K562 (cell line): ENCODE results near the gene TSG101. TPM values are rescaled to one million over a fixed set of nuclear protein-coding genes. Genes with fewer than 3 reads are reported as not detected.

Experiments
- ATAC-seq: fragments of 200-7000 bp; cut with Tn5 transposase; 3 replicates; pipeline ENCODE4 v1.9.1; 2020; ENCODE audit warnings: moderate library complexity
- BruUV-seq: library from RNA; stranded (reverse); fragments of 400-500 nt; replicated peaks from 2 replicates; lab custom pipeline; 2021; lab: Mats Ljungman, UMichigan
- CTCF ChIA-PET: fragments of 300-600 bp; formaldehyde crosslinking; extraction: SDS; loops from one replicate; lab custom pipeline; 2021; ENCODE audit warnings: low intra/inter-chr PET ratio; lab: Yijun Ruan, JAX
- POLR2A ChIA-PET: fragments of 300-600, 350-650 bp; sonication (Branson Sonifier 250); formaldehyde crosslinking; extraction: SDS; loops from one replicate; lab custom pipeline; 2021; ENCODE audit warnings: antibody characterized with exemption, inconsistent platforms; lab: Yijun Ruan, JAX
- DNase-seq, 4 experiments: peaks; one replicate each; pipeline versions ENCODE4 v3.0.0 to v3.0.0-alpha.2; 2011 to 2018; ENCODE audit warnings: low spot score in 3 of 4, mixed read lengths in 3 of 4; ENCODE audit errors: extremely low read depth in 1 of 4
- FAIRE-seq: peaks from 2 replicates; lab custom pipeline; 2011; peaks lifted over from hg19 to GRCh38; lab: Jason Lieb, UNC
- H2AFZ ChIP-seq: 2 replicates; pipeline ENCODE4 v1.6.0; 2011; ENCODE audit warnings: low read depth, low read length, control low read depth, inconsistent platforms
- H3K27ac ChIP-seq: fragments of 200-600 bp; 3 replicates; pipeline ENCODE4 v1.8.0; 2011; ENCODE audit warnings: low read depth, mild to moderate bottlenecking, control low read depth, inconsistent platforms, low read length, moderate library complexity, mixed read lengths; ENCODE audit errors: extremely low read depth
- H3K27me3 ChIP-seq, 2 experiments: fragments of 300-600 bp in 1 of 2; 2 replicates in 1 of 2; 3 replicates in 1 of 2; pipeline versions ENCODE4 v1.6.0 to v1.8.0; 2011; ENCODE audit warnings: inconsistent platforms in 2 of 2, low read length in 2 of 2, mild to moderate bottlenecking in 1 of 2, mixed read lengths in 1 of 2, moderate library complexity in 1 of 2; ENCODE audit not compliant: control insufficient read depth in 2 of 2, insufficient read depth in 2 of 2
- H3K36me3 ChIP-seq: fragments of 300-600 bp; 3 replicates; pipeline ENCODE4 v1.8.0; 2011; ENCODE audit warnings: mild to moderate bottlenecking, low read length, inconsistent platforms; ENCODE audit not compliant: control insufficient read depth, insufficient read depth
- H3K4me1 ChIP-seq, 2 experiments: fragments of 200-600 bp in 1 of 2; replicated peaks in 1 of 2; 2 replicates in 1 of 2; 3 replicates in 1 of 2; pipeline versions ENCODE4 v1.5.1 to v1.8.0; 2011; ENCODE audit warnings: inconsistent platforms in 2 of 2, low read length in 2 of 2, mild to moderate bottlenecking in 1 of 2, mixed read lengths in 1 of 2, moderate library complexity in 1 of 2; ENCODE audit not compliant: control insufficient read depth in 2 of 2, insufficient read depth in 2 of 2
- H3K4me2 ChIP-seq: 2 replicates; pipeline ENCODE4 v1.6.1; 2011; ENCODE audit warnings: low read length, control low read depth, inconsistent platforms, mixed read lengths; ENCODE audit not compliant: insufficient read depth
- H3K4me3 ChIP-seq: fragments of 200-600 bp; sonication (generic), shearing (Covaris generic); 2 replicates; pipeline ENCODE4 v1.5.1; 2016; ENCODE audit warnings: control low read depth, inconsistent platforms
- H3K79me2 ChIP-seq: fragments of 200-600 bp; 3 replicates; pipeline ENCODE4 v1.8.0; 2011; ENCODE audit warnings: low read length, inconsistent platforms; ENCODE audit not compliant: control insufficient read depth, insufficient read depth
- H3K9ac ChIP-seq, 2 experiments: 2 replicates each; pipeline versions ENCODE4 v1.6.0 to v1.6.1; 2011; ENCODE audit warnings: low read depth in 2 of 2, low read length in 2 of 2, control low read depth in 1 of 2, inconsistent platforms in 1 of 2, mild to moderate bottlenecking in 1 of 2, mixed read lengths in 1 of 2; ENCODE audit not compliant: insufficient read depth in 1 of 2
- H3K9me1 ChIP-seq: one replicate; pipeline ENCODE4 v1.6.0; 2011; ENCODE audit warnings: inconsistent platforms, mild to moderate bottlenecking, low read length, moderate library complexity; ENCODE audit not compliant: control insufficient read depth, insufficient read depth
- H3K9me3 ChIP-seq: replicated peaks from 2 replicates; pipeline ENCODE4 v1.5.1; 2011; ENCODE audit warnings: low read depth, low read length, inconsistent platforms; ENCODE audit not compliant: control insufficient read depth, insufficient read depth
- H4K20me1 ChIP-seq: replicated peaks from 2 replicates; pipeline ENCODE4 v1.6.1; 2011; ENCODE audit warnings: low read length, inconsistent platforms, mixed read lengths; ENCODE audit not compliant: control insufficient read depth, insufficient read depth
- ARID1B ChIP-seq: fragments of 450-650 bp; IDR thresholded peaks from 2 replicates; pipeline ENCODE4 v1.6.1; 2016; ENCODE audit warnings: antibody characterized with exemption, mild to moderate bottlenecking, inconsistent platforms
- CEBPG ChIP-seq, 3 experiments: fragments of 200-800 bp in 1 of 3; sonication (Bioruptor generic) in 1 of 3; sonication (generic) in 1 of 3; formaldehyde crosslinking in 1 of 3; IDR thresholded peaks in 2 of 3; conservative IDR thresholded peaks in 1 of 3; 2 replicates each; pipeline versions ENCODE4 v1.6.1 to v1.8.0; 2016 to 2022; ENCODE audit warnings: missing compliant biosample characterization in 2 of 3, missing genetic modification characterization in 2 of 3, mild to moderate bottlenecking in 1 of 3, missing genetic modification reagents in 1 of 3
- HIVEP1 ChIP-seq: fragments of 250-450 bp; sonication (Bioruptor Pico); IDR thresholded peaks from 2 replicates; pipeline ENCODE4 v1.4.0; 2020; ENCODE audit warnings: mild to moderate bottlenecking
- HNRNPK ChIP-seq: fragments of 200-400 bp; formaldehyde crosslinking; IDR thresholded peaks from one replicate; pipeline ENCODE4 v1.6.1; 2018; ENCODE audit warnings: mild to moderate bottlenecking, low read depth, low read length; ENCODE audit not compliant: poor library complexity, severe bottlenecking
- NFIC ChIP-seq: fragments of 450-650 bp; IDR thresholded peaks from 2 replicates; pipeline ENCODE4 v1.6.1; 2017; ENCODE audit warnings: mild to moderate bottlenecking, inconsistent platforms
- PHF20 ChIP-seq: fragments of 450-650 bp; IDR thresholded peaks from 2 replicates; pipeline ENCODE4 v1.6.1; 2018; ENCODE audit not compliant: partially characterized antibody
- RAD21 ChIP-seq, 2 experiments: fragments of 250-450 bp in 1 of 2; fragments of 450-650 bp in 1 of 2; sonication (Bioruptor Pico) in 1 of 2; formaldehyde crosslinking in 1 of 2; IDR thresholded peaks in 1 of 2; conservative IDR thresholded peaks in 1 of 2; 2 replicates each; pipeline versions ENCODE4 v1.4.0 to v1.8.0; 2020 to 2022; ENCODE audit warnings: mild to moderate bottlenecking in 2 of 2, moderate library complexity in 1 of 2
- SRSF9 ChIP-seq: fragments of 200-400 bp; formaldehyde crosslinking; IDR thresholded peaks from 2 replicates; pipeline ENCODE4 v1.6.1; 2017; ENCODE audit warnings: low read depth, low read length, borderline replicate concordance
- TBL1XR1 ChIP-seq, 2 experiments: IDR thresholded peaks; 2 replicates each; pipeline ENCODE4 v1.6.1; 2012; ENCODE audit warnings: improper control_type of control experiment in 2 of 2, low read length in 2 of 2, mild to moderate bottlenecking in 1 of 2
- in situ Hi-C: fragments of 300-500 bp; cut with MboI; formaldehyde crosslinking; loops from 4 replicates; pipeline ENCODE4 v1.15.0; 2018; ENCODE audit warnings: inconsistent platforms, mixed read lengths
- intact Hi-C: fragments of 100-400 bp; cut with micrococcal nuclease; formaldehyde crosslinking; loops from 2 replicates; pipeline ENCODE4 v1.14.2; 2022
- polyA plus RNA-seq, 8 experiments: library from polyadenylated mRNA; depleted of rRNA in 4 of 8; stranded (reverse) in 5 of 8; unstranded in 3 of 8; fragments of >200 nt; fragmentation: Nextera tagmentation in 2 of 8; fragmentation: Illumina TruSeq in 1 of 8; extraction: Ambion mirVana in 2 of 8; extraction: Trizol in 1 of 8; gene quantifications; 2 replicates each; pipeline versions ENCODE4 v1.2.1 to v1.2.3, GENCODE V29; 2011 to 2014; ENCODE audit warnings: inconsistent platforms in 1 of 8, missing spikeins in 1 of 8
- total RNA-seq, 7 experiments: library from RNA; depleted of rRNA in 6 of 7; stranded (reverse); fragments of >200 nt in 6 of 7; fragmentation: Illumina TruSeq in 2 of 7; extraction: Trizol in 2 of 7; gene quantifications; 2 replicates each; pipeline versions ENCODE4 v1.2.1 to v1.2.3, GENCODE V29; 2011 to 2021; ENCODE audit warnings: low replicate concordance in 1 of 7
- TF ChIP-seq, protein P1 (sequence below): sonication (generic); formaldehyde crosslinking; IDR thresholded peaks from 2 replicates; pipeline ENCODE4 v1.8.1; 2023; ENCODE audit warnings: mild to moderate bottlenecking, missing genetic modification reagents
- TF ChIP-seq, protein P2 (sequence below), 2 experiments: IDR thresholded peaks; 2 replicates each; pipeline ENCODE4 v1.6.1; 2011; ENCODE audit warnings: borderline replicate concordance in 1 of 2, control low read depth in 1 of 2, low read depth in 1 of 2, low read length in 1 of 2, mild to moderate bottlenecking in 1 of 2, mixed read lengths in 1 of 2, moderate library complexity in 1 of 2; ENCODE audit not compliant: insufficient read depth in 1 of 2, insufficient read length in 1 of 2, poor library complexity in 1 of 2, severe bottlenecking in 1 of 2; ENCODE audit errors: extremely low read depth in 1 of 2
- TF ChIP-seq, protein P3 (sequence below): sonication (generic); formaldehyde crosslinking; IDR thresholded peaks from 2 replicates; pipeline ENCODE4 v1.8.0; 2022; ENCODE audit warnings: missing genetic modification reagents, mild to moderate bottlenecking, moderate library complexity, borderline replicate concordance
- TF ChIP-seq, protein P4 (sequence below), 2 experiments: IDR thresholded peaks; 2 replicates each; pipeline ENCODE4 v1.6.1; 2012; ENCODE audit warnings: improper control_type of control experiment in 2 of 2, low read depth in 2 of 2, low read length in 2 of 2, borderline replicate concordance in 1 of 2

Gene TSG101
- total and polyA plus RNA-seq, 9 of the 15 experiments (the other 6 are each of a cell fraction or from before 2014, with no cell fraction given) = 24.6 to 141 (median 60.0) TPM

DNA sequence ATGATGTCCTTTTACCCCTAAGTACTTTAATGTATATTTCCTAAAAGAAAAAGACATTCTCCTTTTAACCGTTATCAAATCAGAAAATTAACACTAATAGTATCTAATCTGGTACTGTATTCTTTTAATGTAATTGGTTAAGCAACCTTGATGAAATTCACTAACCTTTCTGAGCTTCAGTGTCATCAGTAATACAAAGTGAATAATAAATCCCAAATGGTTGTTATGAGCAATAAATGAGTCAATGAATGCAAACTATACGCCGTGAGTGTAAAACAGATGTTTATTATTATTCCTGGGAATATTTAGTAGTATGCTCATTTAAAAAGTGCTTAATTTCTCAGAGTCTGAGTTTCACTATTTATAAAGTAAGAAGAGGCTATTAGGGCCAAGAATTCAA lies 40.3 kb upstream of the TSG101 start (continued):
- TF ChIP-seq, protein P1, sequence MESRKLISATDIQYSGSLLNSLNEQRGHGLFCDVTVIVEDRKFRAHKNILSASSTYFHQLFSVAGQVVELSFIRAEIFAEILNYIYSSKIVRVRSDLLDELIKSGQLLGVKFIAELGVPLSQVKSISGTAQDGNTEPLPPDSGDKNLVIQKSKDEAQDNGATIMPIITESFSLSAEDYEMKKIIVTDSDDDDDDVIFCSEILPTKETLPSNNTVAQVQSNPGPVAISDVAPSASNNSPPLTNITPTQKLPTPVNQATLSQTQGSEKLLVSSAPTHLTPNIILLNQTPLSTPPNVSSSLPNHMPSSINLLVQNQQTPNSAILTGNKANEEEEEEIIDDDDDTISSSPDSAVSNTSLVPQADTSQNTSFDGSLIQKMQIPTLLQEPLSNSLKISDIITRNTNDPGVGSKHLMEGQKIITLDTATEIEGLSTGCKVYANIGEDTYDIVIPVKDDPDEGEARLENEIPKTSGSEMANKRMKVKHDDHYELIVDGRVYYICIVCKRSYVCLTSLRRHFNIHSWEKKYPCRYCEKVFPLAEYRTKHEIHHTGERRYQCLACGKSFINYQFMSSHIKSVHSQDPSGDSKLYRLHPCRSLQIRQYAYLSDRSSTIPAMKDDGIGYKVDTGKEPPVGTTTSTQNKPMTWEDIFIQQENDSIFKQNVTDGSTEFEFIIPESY (CRISPR knock-in tag) = no peak
- TF ChIP-seq ARID1B = no peak
- no peak for TF ChIP-seq HIVEP1
- TF ChIP-seq, protein P2, sequence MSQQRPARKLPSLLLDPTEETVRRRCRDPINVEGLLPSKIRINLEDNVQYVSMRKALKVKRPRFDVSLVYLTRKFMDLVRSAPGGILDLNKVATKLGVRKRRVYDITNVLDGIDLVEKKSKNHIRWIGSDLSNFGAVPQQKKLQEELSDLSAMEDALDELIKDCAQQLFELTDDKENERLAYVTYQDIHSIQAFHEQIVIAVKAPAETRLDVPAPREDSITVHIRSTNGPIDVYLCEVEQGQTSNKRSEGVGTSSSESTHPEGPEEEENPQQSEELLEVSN (IDR thresholded peaks at IDR 0.05; ENCODE audit: borderline replicate concordance in 1 of 2, extremely low read depth in 1 of 2, insufficient read depth in 1 of 2, insufficient read length in 1 of 2, low read depth in 1 of 2, low read length in 1 of 2, poor library complexity in 1 of 2, severe bottlenecking in 1 of 2) = no peak
- TF ChIP-seq HNRNPK = no peak
- TF ChIP-seq NFIC = no peak
- TF ChIP-seq, all 486 proteins: peak for 0

DNA sequence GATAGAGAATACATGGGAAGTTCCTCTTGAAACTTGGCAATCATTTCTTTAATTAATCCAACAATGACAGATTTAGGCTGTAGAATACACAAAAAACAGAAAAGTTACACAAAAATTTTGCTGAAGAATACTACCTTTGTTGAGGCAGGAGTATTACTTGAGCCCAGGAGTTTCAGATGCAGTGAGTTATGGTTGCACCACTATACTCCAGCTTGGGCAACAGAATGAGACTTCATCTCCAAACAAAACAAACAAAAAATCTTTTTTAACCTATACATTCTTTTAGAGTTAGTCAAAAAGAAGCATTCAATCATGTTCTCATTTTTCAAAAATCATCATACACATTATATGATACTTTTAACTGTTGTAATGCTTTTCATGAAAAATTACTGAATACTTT lies 39.7 kb upstream of the TSG101 start:
- TF ChIP-seq, protein P3, sequence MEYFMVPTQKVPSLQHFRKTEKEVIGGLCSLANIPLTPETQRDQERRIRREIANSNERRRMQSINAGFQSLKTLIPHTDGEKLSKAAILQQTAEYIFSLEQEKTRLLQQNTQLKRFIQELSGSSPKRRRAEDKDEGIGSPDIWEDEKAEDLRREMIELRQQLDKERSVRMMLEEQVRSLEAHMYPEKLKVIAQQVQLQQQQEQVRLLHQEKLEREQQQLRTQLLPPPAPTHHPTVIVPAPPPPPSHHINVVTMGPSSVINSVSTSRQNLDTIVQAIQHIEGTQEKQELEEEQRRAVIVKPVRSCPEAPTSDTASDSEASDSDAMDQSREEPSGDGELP (CRISPR knock-in tag) = no peak
- TF ChIP-seq SRSF9 (no peak), RAD21 (CRISPR knock-in tag; conservative IDR thresholded peaks at IDR 0.05 in 1 of 2, IDR thresholded peaks at IDR 0.05 in 1 of 2) (no peak), CEBPG (CRISPR knock-in tag; IDR thresholded peaks at IDR 0.05) (no peak), CEBPG (tag; conservative IDR thresholded peaks at IDR 0.05 in 1 of 2, IDR thresholded peaks at IDR 0.05 in 1 of 2) (no peak), PHF20 (no peak), TBL1XR1 (IDR thresholded peaks at IDR 0.05; ENCODE audit: low read length in 2 of 2) (no peak)
- TF ChIP-seq, protein P4, sequence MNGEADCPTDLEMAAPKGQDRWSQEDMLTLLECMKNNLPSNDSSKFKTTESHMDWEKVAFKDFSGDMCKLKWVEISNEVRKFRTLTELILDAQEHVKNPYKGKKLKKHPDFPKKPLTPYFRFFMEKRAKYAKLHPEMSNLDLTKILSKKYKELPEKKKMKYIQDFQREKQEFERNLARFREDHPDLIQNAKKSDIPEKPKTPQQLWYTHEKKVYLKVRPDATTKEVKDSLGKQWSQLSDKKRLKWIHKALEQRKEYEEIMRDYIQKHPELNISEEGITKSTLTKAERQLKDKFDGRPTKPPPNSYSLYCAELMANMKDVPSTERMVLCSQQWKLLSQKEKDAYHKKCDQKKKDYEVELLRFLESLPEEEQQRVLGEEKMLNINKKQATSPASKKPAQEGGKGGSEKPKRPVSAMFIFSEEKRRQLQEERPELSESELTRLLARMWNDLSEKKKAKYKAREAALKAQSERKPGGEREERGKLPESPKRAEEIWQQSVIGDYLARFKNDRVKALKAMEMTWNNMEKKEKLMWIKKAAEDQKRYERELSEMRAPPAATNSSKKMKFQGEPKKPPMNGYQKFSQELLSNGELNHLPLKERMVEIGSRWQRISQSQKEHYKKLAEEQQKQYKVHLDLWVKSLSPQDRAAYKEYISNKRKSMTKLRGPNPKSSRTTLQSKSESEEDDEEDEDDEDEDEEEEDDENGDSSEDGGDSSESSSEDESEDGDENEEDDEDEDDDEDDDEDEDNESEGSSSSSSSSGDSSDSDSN (IDR thresholded peaks at IDR 0.05; ENCODE audit: borderline replicate concordance in 1 of 2, low read depth in 2 of 2, low read length in 2 of 2) = no peak
- no peaks in the 10 kb centered on the region for H3K9me3 ChIP-seq
- in situ Hi-C loops (no loop called here), intact Hi-C loops (no loop called here)
- H3K36me3 ChIP-seq = peaks cover 9% of the 10 kb centered on the region; the same call in 2 of the 3 replicates
- ChIA-PET CTCF (no interaction called here), POLR2A (interaction anchor here (0.6 kb wide), 1 partner anchor 20 kb away, joined by 3 read pairs; no protein-coding TSS in a partner anchor)
- FAIRE-seq (no peak), DNase-seq (no peak), ATAC-seq (no peak)
- H3K79me2 ChIP-seq = no peaks in the 10 kb centered on the region
- no peak overlapping the region for H2AFZ ChIP-seq
- H3K4me3 ChIP-seq = no peak overlapping the region
- no peak overlapping the region for H3K27ac ChIP-seq
- H3K4me1 ChIP-seq = no peaks in the 10 kb centered on the region
- no peak overlapping the region for H3K9ac ChIP-seq
- no peaks in the 10 kb centered on the region for H3K27me3 ChIP-seq
- H4K20me1 ChIP-seq = no peaks in the 10 kb centered on the region
- no peak overlapping the region for H3K4me2 ChIP-seq
- no TSS peak for BruUV-seq
- no peaks in the 10 kb centered on the region for H3K9me1 ChIP-seq
